Liver (tissue), 3 donors: ENCODE data around the gene APOL4.
"Not testable (repeated sequence)": the region's sequence is repeated elsewhere in the genome, so short reads cannot be mapped to it uniquely, and the experiment has no call there.

Experiments used
- CTCF ChIP-seq: fragments of 150-350 bp; IDR thresholded peaks from 2 replicates; pipeline ENCODE4 v1.5.1; 2017; ENCODE audit warnings: improper control_type of control experiment, low read depth, low read length; ENCODE audit not compliant: missing input control
- EGR1 ChIP-seq, 2 donors: IDR thresholded peaks; 2 replicates each; pipeline ENCODE4 v1.6.1; 2016 to 2018; ENCODE audit warnings: antibody characterized with exemption in 2 of 2, low read depth in 2 of 2
- FOXA1 ChIP-seq: IDR thresholded peaks from 2 replicates; pipeline ENCODE4 v1.6.1; 2016; ENCODE audit warnings: antibody characterized with exemption
- GABPA ChIP-seq, 2 donors: IDR thresholded peaks in 1 of 2; conservative IDR thresholded peaks in 1 of 2; 2 replicates each; pipeline ENCODE4 v1.6.1; 2016; ENCODE audit warnings: antibody characterized with exemption in 2 of 2, mild to moderate bottlenecking in 1 of 2, moderate library complexity in 1 of 2
- HNF4G ChIP-seq: IDR thresholded peaks from 2 replicates; pipeline ENCODE4 v1.6.1; 2016; ENCODE audit warnings: antibody characterized with exemption
- JUND ChIP-seq, 2 donors: IDR thresholded peaks; 2 replicates each; pipeline ENCODE4 v1.6.1; 2016; ENCODE audit warnings: antibody characterized with exemption in 2 of 2
- MAX ChIP-seq: IDR thresholded peaks from 2 replicates; pipeline ENCODE4 v1.6.1; 2016; ENCODE audit warnings: antibody characterized with exemption
- RAD21 ChIP-seq, 2 donors: IDR thresholded peaks; 2 replicates each; pipeline ENCODE4 v1.6.1; 2016; ENCODE audit warnings: antibody characterized with exemption in 2 of 2, mild to moderate bottlenecking in 2 of 2
- REST ChIP-seq: IDR thresholded peaks from 2 replicates; pipeline ENCODE4 v1.6.1; 2016; ENCODE audit warnings: antibody characterized with exemption, mild to moderate bottlenecking
- SP1 ChIP-seq: IDR thresholded peaks from 2 replicates; pipeline ENCODE4 v1.6.1; 2018; ENCODE audit warnings: antibody characterized with exemption, mild to moderate bottlenecking
- TAF1 ChIP-seq: conservative IDR thresholded peaks from 2 replicates; pipeline ENCODE4 v1.6.1; 2016; ENCODE audit warnings: antibody characterized with exemption, mild to moderate bottlenecking
- YY1 ChIP-seq: IDR thresholded peaks from 2 replicates; pipeline ENCODE4 v1.6.1; 2016; ENCODE audit warnings: antibody characterized with exemption, mild to moderate bottlenecking
- donor health status: healthy.
- donor health status: healthy.

- not testable (repeated sequence) for TF ChIP-seq CTCF; FOXA1; SP1; EGR1 (IDR thresholded peaks at IDR 0.05; ENCODE audit: low read depth in 2 of 2); REST; TAF1; MAX; RAD21 (IDR thresholded peaks at IDR 0.05); HNF4G; JUND (IDR thresholded peaks at IDR 0.05); GABPA (IDR thresholded peaks at IDR 0.05 in 1 of 2, conservative IDR thresholded peaks at IDR 0.05 in 1 of 2); YY1
Measured at GRCh38 chr22:36229649-36230048, 28.0 kb upstream of the APOL4 start.
